Stimulated activated CD4-positive, alpha-beta T cell treated with anti-CD3 and anti-CD28 coated beads, Interleukin-12 subunit alpha, Interleukin-12 subunit beta, amount 100 ng/mL, for 24 hours (primary cell): ENCODE measurements around the gene ORMDL3.

Experiments used
- DNase-seq, 2 experiments: peaks; one replicate each; pipeline ENCODE4 v3.0.0-alpha.2; 2020; ENCODE audit warnings: low read depth in 2 of 2

ORMDL3 gene, protein sequence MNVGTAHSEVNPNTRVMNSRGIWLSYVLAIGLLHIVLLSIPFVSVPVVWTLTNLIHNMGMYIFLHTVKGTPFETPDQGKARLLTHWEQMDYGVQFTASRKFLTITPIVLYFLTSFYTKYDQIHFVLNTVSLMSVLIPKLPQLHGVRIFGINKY

DNA sequence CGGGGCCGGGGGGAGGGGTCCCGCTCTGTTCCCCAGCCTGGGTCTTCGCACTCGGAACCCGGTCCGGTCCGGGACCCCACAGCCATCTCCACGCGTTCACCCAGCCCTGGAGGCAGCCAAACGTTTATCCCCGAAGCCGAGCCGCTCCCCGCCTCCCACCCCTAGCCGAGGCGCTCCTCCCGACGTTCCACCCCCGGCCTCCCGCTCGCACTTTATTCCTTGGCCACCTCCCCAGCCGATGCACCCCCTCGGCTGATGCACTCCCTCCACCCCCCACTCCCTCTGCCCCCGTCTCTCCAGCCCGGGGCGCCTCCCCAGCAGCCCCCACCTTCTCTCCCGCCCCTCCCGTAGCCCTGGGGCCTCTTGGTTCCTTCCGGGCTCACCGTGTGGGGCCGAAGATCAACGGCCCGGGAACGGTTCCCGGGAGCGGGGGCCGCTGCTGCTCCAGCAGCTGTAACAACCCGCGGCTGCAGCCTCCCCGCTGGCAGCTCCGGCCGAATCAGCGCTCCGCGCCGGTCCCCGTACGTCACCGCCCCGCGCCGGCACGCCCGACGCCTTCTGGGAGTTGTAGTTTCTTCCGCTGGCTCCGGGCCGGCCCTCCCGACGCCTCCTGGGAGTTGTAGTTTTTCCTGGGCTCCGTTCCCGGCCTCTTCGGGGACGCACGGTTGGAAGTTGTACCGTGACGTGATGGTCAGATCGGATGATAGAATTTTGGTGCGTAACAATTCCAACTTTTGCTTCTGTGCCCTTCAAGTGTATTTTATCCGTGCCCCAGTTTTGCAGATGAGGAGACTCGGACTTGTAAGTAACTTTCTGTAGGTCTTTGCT, at the start of gene ORMDL3, which contains the start of gene LRRC3C:
Gene ORMDL3, minus strand, starts transcription at position 501 of the 828 bp plus-strand sequence. CDS start 3,398 bp downstream, outside the sequence.
Gene LRRC3C, plus strand, starts transcription at position 632 of the 828 bp plus-strand sequence. CDS start 13,792 bp downstream, outside the sequence.
- peak; percentile 85 to 87 for DNase-seq

DNA sequence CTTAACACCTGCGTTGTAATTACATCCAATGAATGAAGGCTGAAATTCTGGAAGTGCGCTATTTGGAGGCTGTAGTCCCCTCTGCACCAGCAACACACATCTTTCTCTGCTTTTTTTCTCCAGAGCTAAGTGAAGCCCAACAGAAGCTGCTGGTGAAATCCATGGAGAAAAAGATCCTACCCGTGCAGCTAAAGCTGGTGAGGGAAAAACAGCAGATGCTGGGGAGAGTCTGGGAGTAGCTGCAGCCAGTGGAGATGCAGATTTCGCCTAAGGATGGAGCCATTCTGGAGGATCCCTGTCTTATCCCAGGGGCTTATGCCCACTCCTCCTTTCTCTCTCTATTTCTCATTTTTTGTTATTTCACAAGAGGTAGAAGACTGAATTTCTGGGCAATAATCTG, 48.4 kb upstream of the ORMDL3 start:
- DNase-seq: no peak

DNA sequence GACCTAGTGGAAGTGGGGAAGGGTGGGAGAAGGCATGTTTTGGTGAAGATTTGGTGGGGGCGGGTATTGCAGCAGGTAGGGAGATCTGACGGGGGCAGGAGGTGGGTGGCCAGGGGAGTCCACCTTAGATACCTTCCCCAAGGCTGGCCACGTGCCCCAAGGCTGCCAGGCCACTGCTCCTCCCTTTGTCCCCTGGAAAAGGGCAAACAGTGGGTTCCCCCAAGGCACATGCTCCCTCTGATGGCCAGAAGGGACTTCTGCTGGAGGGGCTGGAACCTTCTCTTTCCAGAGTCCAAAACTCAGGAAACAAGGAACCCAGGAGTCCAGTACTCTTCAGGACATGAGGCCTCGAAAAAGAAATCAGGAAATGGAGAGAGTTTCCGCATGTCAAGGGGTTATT, 47.0 kb upstream of the ORMDL3 start:
- DNase-seq: no peak

DNA sequence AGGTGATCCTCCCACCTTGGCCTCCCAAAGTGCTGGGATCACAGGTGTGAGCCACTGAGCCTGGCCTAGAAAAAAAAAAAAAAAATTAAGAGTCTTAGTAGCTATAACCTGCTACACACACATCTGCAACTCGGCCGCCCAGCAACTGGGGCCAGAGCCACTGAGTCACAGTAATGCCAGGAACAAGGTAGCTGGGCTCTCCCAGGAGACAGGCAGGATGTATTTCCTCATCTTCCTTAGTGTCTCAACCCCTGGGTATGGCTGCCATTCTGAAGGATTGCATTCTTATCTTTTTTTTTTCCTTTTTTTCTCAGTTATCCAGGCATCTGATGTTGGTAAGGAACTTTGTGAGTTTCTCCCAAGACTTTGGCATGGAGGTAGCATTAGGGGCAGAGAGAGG, 46.1 kb upstream of the ORMDL3 start:
- no peak for DNase-seq

GRCh38 chr17:39972271-39972670, 44.9 kb upstream of the ORMDL3 start:
- no peak for DNase-seq

- no peak for DNase-seq
Observed at GRCh38 chr17:39971076-39971603, 43.7 kb upstream of the ORMDL3 start.

DNA sequence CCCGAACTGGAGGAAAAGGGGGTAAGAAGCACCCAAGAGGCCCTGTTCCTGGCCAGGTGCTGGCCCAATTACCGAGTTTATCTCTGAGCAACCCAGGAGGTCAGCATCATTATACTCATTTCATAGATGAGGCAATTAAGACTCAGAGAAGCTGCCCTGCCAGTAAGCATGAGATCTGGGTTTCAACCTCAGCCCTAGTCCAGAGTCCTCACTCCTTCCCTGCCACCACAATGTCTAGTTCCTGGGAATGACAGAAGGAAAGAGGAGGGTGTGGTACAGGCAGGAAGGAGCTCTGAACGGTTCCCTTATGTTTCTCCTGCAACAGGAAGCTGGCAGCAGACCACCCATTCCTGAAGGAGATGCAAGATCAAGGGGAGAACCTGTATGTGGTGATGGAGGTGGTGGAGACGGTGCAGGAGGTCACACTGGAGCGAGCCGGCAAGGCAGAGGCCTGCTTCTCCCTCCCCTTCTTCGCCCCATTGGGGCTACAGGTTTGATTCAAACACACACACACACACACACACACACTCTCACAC, 42.8 kb upstream of the ORMDL3 start:
- DNase-seq: no peak

DNA sequence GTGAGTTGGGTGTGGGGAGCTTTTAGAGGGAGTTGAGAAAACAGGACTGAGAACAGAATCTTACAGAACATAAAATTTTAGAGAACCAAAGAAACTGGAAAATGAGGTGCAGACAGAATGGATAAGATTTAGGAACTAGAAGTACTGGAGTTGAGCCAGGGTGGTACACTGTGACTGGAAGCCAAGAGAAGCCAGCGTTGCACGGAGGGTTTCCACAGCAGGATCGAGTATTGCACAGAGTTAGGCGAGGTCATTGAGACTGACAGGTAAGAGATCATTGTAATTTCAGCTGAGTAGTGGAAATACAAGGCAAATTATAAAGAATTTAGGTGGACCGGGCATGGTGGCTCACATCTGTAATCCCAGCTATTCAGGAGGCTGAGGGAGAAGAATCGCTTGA, 42.0 kb upstream of the ORMDL3 start:
- DNase-seq: no peak

DNA sequence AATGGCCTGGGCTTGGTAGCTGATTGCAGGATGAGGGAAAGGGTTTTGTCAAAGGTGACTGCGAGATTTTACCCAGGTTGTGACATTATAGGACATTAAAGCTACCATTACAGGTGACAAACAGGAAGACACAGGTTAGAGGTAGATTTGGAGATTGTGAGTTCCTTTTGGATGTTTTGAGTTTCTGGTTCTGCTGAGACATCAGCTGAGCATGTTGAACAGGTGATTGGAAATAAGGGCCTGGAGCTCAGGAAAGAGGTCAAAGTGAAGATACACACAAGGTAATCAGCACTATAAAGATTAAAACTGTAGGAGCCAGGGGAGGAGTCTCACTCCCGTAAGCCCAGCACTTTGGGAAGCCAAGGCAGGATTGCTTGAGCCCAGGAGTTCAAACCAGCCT, 41.4 kb upstream of the ORMDL3 start:
- DNase-seq: no peak

DNA sequence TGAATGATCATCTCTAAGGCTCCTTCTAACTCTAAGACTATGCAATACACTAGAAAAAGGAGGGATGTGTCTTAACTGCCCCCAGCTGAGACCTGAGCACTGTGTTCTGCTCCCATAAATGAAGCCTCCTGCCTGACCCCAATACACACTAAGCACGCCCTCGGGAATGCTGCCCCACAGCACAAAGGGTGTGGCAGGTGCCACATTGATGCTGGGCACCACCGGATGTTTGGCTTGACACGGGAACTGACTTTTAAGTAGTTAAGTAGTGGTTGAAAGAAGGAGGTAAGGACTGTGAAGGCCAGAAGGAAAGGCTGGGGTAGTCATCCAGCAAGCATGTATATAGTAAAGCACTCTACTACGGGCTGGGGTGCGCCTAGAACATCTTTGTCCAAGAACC, 39.4 kb upstream of the ORMDL3 start:
- DNase-seq: no peak

- DNase-seq: no peak
Observed at GRCh38 chr17:39965017-39965699, 37.8 kb upstream of the ORMDL3 start.

DNA sequence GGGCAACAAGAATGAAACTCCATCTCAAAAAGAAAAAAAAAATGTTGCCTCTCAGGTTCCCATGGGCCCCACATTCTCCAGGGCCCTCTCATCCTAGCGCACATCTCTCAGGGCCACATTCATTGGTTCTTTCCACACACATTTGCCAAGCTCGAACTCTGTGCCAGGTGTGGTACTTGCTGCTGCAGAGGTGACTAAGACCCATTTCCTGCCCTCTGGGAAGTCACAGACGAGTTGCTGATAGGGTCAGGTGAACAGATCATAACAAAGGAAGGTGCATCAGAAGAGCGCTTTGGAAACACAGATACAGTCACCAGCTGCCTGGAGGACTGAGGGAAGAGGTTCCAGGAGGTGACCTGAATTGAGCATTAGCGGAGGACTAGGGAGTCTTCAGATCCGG, 36.4 kb upstream of the ORMDL3 start:
- DNase-seq: no peak

DNA sequence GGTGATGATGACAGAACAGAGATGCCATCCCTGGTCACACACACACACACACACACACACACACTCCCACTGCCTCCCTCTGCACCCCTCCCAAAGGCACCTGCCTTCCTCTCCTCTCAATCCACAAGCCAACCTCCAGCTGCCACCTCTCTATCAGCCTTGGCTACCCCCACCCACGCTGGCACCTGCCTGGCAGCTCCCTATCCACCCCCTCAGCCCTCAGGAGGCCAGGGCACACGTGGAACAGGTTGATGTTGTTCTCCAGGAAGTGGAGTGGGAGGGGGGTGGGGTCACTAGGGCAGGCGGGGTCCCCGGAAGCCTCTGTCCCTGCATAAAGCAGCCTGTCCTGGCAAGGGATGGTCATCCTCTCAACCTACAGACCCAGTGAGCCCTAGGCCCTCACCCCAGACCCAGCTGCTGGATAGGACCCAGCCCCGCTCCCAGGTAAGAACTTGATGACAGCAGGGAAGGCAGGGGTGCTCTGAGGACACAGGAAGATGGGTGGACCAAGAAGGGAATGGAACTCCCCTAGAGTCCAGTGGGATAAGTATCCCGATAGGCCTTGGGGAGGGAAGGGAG, 35.3 kb upstream of the ORMDL3 start, which contains the start of gene GSDMA:
Gene GSDMA, plus strand, starts transcription at position 363 of the 579 bp plus-strand sequence. CDS start 2,684 bp downstream, outside the sequence.
- DNase-seq: no peak

GRCh38 chr17:39960524-39961041, 33.2 kb upstream of the ORMDL3 start:
- no peak for DNase-seq

GRCh38 chr17:39955726-39956225, 28.4 kb upstream of the ORMDL3 start:
- no peak for DNase-seq

DNA sequence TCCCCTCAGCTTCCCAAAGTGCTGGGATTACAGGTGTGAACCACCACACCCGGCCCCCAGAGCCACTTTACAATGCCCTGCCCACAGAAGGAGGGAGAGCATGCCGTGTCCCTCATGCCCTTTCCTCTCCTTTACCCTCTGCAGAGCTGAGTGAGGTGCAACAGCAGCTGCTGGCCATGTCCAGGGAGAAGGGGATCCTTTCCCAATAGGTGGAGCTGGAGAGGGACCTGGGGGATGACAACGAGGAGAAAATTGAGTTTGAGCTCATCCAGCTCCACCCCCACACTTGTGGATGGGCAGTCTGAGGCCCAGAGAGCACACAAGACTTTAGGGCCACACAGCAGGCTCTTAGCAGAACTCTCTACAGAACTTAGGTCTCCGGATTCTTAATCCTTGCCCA, 27.5 kb upstream of the ORMDL3 start:
- DNase-seq: no peak

GRCh38 chr17:39953471-39953888, 26.1 kb upstream of the ORMDL3 start:
- DNase-seq: no peak

- peak; percentile 73 to 92 for DNase-seq
Observed at GRCh38 chr17:39952680-39953470, 25.5 kb upstream of the ORMDL3 start.

GRCh38 chr17:39951924-39952679, 24.7 kb upstream of the ORMDL3 start:
- DNase-seq: no peak
